Measurements from ENCODE around the gene SLC35F4. TPM values are rescaled to one million over a fixed set of nuclear protein-coding genes. Genes with fewer than 3 reads are reported as not detected.
A peak's percentile ranks its signal among the peaks of the same experiment; 100 is the strongest.

SLC35F4 gene
- total and polyA plus RNA-seq, 12 donors: not detected

DNA sequence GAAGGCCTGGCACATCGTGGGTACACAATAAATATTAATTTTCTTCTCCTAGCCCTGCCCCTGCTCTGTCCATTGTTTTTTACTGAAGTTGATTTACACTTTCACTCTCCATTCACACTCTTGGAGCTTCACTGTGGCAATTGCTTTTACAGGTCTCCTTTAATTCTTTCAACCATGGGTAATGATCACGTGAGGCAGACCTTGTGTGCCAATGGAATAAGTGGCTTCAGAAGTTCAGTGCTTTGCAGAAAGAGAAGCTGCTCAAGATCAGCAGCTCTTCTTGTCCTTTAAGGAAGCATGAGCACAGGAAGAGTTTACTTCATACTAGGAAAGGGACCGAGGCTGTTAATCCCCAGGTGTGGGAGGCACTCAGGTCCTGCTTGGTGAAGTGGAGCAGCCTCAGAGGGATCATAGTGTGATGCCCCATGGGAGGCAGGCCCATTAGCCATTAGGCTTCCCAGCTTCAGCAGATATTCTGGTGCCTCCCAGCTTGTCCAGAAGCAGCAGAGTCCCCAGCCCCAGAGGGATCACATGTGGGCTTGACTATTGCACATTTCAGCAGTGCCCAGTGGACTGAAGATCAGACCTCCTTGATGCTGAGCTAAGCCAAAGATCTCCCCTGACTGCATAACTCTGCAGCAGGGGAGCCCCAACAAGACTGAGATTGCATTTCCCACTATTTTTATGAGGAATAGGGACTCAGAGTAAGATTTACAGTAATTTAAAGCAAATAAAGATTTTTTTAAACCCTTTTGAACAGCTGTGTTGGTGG lies 5.0 kb upstream of the SLC35F4 start:
- Histone ChIP-seq H3K4me1 (peaks cover 0 to 4% (median 0%) of the 10 kb centered on the region in 9 donors), H3K9me3 (no peaks in the 10 kb centered on the region), H3K27ac (no peak overlapping the region), H3K36me3 (no peaks in the 10 kb centered on the region), H3K4me3 (no peak overlapping the region), H3K27me3 (peaks cover under 1 to 47% (median 32%) of the 10 kb centered on the region in 7 donors)
- ATAC-seq (no peak), DNase-seq (no peak)
- WGBS, 2 donors: 48 to 49% methylated on average over 3 of the region's 3 CpGs
- intact Hi-C loops (cut with DNase I): no loop called here
- TF ChIP-seq, protein P1, sequence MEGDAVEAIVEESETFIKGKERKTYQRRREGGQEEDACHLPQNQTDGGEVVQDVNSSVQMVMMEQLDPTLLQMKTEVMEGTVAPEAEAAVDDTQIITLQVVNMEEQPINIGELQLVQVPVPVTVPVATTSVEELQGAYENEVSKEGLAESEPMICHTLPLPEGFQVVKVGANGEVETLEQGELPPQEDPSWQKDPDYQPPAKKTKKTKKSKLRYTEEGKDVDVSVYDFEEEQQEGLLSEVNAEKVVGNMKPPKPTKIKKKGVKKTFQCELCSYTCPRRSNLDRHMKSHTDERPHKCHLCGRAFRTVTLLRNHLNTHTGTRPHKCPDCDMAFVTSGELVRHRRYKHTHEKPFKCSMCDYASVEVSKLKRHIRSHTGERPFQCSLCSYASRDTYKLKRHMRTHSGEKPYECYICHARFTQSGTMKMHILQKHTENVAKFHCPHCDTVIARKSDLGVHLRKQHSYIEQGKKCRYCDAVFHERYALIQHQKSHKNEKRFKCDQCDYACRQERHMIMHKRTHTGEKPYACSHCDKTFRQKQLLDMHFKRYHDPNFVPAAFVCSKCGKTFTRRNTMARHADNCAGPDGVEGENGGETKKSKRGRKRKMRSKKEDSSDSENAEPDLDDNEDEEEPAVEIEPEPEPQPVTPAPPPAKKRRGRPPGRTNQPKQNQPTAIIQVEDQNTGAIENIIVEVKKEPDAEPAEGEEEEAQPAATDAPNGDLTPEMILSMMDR (IDR thresholded peaks at IDR 0.05): no peak

DNA sequence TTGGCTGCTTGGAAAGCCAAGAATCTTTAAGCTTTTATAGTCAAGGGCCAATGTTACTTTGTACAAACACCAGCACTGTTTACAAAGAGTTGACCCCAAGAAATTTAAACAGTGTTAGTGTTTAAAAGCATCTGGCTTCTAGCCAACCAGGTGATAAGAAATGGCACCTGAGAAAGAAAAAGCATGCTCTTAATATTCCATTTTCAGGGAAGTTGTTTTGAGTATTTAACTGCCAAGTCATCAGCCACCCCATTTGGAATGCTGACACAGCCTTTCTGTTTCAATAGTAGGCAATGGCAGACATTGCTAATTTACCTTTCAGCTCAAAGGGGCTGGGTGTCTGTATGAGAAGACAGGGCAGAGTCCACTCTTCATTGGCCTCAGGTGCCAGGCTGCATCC lies 3.7 kb upstream of the SLC35F4 start:
- TF ChIP-seq, protein P1 (IDR thresholded peaks at IDR 0.05): no peak
- Histone ChIP-seq H3K9me3 (no peaks in the 10 kb centered on the region), H3K4me1 (peaks cover 3 to 16% (median 8%) of the 10 kb centered on the region in 9 donors), H3K4me3 (no peak overlapping the region), H3K27ac (no peak overlapping the region), H3K27me3 (peaks cover 13 to 59% (median 44%) of the 10 kb centered on the region in 7 donors), H3K36me3 (no peaks in the 10 kb centered on the region)
- intact Hi-C loops (cut with DNase I): no loop called here
- DNase-seq (no peak), ATAC-seq (no peak)

DNA sequence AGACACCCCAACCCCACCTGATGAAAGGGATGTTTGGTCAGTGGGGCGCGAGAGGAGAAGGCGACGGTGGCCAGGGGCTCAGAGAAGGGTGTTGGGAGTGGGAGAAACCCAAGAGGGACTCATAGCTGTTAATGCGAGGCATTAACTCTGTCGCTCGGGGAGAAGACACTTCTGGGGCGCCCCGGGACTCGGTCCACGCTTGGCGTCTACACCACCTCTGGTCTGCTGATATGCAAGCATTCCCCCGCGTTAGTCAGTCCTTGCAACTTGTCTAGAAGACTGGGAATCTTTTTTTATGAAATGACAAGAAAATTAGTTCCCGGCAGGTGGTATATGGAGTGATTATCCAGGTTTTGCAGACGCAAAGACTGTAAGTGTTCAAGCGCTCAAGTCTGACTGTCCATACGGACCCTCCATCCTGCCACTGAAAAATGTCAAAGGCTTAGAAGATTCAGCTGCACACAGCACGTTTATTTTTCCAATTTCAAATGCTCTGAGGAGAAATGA lies 360 bp upstream of the SLC35F4 start:
- Histone ChIP-seq H3K36me3 (no peaks in the 10 kb centered on the region), H3K27me3 (peaks cover 14 to 80% (median 68%) of the 10 kb centered on the region in 7 donors)
- ATAC-seq: no peak

DNA sequence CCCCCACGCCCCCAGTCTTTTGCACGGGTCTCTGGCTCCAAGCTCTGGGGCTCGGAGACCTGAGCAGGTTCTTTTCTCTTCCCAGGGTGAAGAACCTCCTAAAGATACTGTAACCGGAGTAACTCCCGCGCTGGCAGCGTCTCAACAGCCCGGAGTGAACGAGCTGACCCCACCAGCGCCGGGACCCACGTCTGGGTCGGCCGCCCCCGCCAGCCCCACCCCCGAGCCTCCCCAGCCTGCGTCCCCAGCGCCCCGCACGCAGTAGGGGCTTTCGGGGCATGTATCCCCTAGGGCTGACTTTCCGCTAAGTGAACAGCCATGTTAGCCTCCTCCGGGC lies 858 bp downstream of the SLC35F4 start:
- H3K36me3 ChIP-seq: no peaks in the 10 kb centered on the region
- intact Hi-C loops (cut with DNase I): no loop called here
- ATAC-seq (no peak), DNase-seq (no peak)
- WGBS, 2 donors: 2 to 4% methylated on average over 23 of the region's 23 CpGs
- peaks cover 14 to 76% (median 65%) of the 10 kb centered on the region in 7 donors for H3K27me3 ChIP-seq
- H3K27ac ChIP-seq: no peak overlapping the region
- H3K4me3 ChIP-seq: peak overlapping the region in 7 of 10 donors; percentile 12 to 39 (median 23)
- no peaks in the 10 kb centered on the region for H3K9me3 ChIP-seq
- TF ChIP-seq, protein P1 (IDR thresholded peaks at IDR 0.05): no peak
- H3K4me1 ChIP-seq: peaks cover 3 to 16% (median 8%) of the 10 kb centered on the region in 9 donors

More for the DNA sequence above, 360 bp upstream of the SLC35F4 start:
- Histone ChIP-seq H3K9me3 (no peaks in the 10 kb centered on the region), H3K27ac (no peak overlapping the region), H3K4me1 (peaks cover 3 to 16% (median 8%) of the 10 kb centered on the region in 9 donors), H3K4me3 (peak overlapping the region in 3 of 10 donors; percentile 12 to 39 (median 23))
- DNase-seq: no peak
- intact Hi-C loops (cut with DNase I): no loop called here
- WGBS, 2 donors: 15 to 16% methylated on average over 19 of the region's 19 CpGs
- TF ChIP-seq, protein P1 (IDR thresholded peaks at IDR 0.05): no peak

Data from heart right ventricle (tissue), 16 donors.